ENCODE measurements around the gene SLC5A6.

- TF ChIP-seq CTCF (IDR thresholded peaks at IDR 0.05) (no peak), EZH2 (IDR thresholded peaks at IDR 0.05; ENCODE audit: borderline replicate concordance, insufficient read depth, low read depth, low read length, poor library complexity, severe bottlenecking) (no peak)
These were observed 21.3 kb upstream of the SLC5A6 start for GRCh38 chr2:27233341-27233740.

Measured in B cell (primary cell).